Measurements from ENCODE around the gene S100A1. TPM values are rescaled to one million over a fixed set of nuclear protein-coding genes. Genes with fewer than 3 reads are reported as not detected.

S100A1 gene
- total and polyA plus RNA-seq, 2 of the 13 experiments (the other 11 are each of a cell fraction or from before 2014, with no cell fraction given), result 120 to 251 TPM

DNA sequence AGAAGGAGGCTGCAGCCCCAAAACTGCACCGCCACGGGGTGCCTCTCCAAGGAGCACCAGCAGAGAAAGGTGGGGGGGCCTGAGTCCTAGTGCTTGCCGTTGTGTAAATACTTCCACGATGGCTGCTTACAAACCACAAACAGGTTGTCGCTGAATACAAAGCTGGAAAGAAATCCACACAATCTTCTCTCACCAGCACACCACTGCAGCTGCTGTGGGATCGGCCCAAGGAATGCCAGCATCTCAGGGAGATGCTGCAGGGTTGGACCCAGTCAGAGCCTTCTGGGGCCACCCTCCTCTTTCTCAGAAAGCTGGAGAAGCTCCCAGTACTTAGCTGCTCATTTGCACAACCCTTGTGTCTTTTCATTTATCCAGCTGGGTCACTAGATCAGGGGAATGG is 9.1 kb upstream of the S100A1 start:
- Histone ChIP-seq H3K4me2 (ENCODE audit: low read depth, low read length) (no peak overlapping the region), H3K36me3 (replicated peaks in 1 of 2; ENCODE audit: control insufficient read depth in 1 of 2, insufficient read depth in 2 of 2, low read length in 2 of 2) (peaks cover 1 to 3% of the 10 kb centered on the region in 2 experiments; a peak in 1 of 5 replicates), H3K79me2 (ENCODE audit: insufficient read depth, low read length) (no peaks in the 10 kb centered on the region), H3K27ac (ENCODE audit: extremely low read length, insufficient read depth, low read length) (no peak overlapping the region), H3K9ac (ENCODE audit: insufficient read depth, low read depth, low read length) (no peak overlapping the region), H3K9me3 (ENCODE audit: low read length) (no peaks in the 10 kb centered on the region), H3K4me1 (ENCODE audit: insufficient read depth, low read length) (peaks cover 31% of the 10 kb centered on the region), H4K20me1 (ENCODE audit: insufficient read depth, low read length) (no peaks in the 10 kb centered on the region), H2AFZ (ENCODE audit: low read length) (no peak overlapping the region), H3K27me3 (ENCODE audit: control insufficient read depth in 1 of 2, insufficient read depth in 2 of 2, low read length in 2 of 2) (no peaks in the 10 kb centered on the region), H3K4me3 (replicated peaks in 1 of 3; ENCODE audit: insufficient read depth in 1 of 3, low read depth in 2 of 3, low read length in 3 of 3) (no peak overlapping the region)
- CTCF ChIA-PET (ENCODE audit: low intra/inter-chr PET ratio, low total read pairs), result no interaction called here
- BruUV-seq (replicated peaks), result no TSS peak
- in situ Hi-C loops (cut with HindIII; ENCODE audit: extremely low pct_ligation_motif_present, low pct_unique_long_range_greater_than_20kb) (no loop called here), intact Hi-C loops (cut with micrococcal nuclease; ENCODE audit: unreplicated experiment) (no loop called here)
- DNase-seq (ENCODE audit: low spot score) (no peak), FAIRE-seq (no peak), ATAC-seq (no peak)
- POLR2A ChIA-PET, result interaction anchor here (1.2 to 15.2 kb wide), 4 partner anchors 8 to 15 kb away, joined by 3 to 390 read pairs (median 9); partner anchors contain the start of genes CHTOP, S100A13, S100A14 and S100A16
- 89% methylated on average over 4 of the region's 6 CpGs for WGBS (ENCODE audit: low lambda C conversion rate)
- TF ChIP-seq, protein P1, sequence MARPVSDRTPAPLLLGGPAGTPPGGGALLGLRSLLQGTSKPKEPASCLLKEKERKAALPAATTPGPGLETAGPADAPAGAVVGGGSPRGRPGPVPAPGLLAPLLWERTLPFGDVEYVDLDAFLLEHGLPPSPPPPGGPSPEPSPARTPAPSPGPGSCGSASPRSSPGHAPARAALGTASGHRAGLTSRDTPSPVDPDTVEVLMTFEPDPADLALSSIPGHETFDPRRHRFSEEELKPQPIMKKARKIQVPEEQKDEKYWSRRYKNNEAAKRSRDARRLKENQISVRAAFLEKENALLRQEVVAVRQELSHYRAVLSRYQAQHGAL (CRISPR knock-in tag; IDR thresholded peaks at IDR 0.05; ENCODE audit: not compliant biosample characterization), result no peak
- TF ChIP-seq ZNF670 (CRISPR knock-in tag; IDR thresholded peaks at IDR 0.05; ENCODE audit: borderline replicate concordance) (no peak), ZNF746 (CRISPR knock-in tag; IDR thresholded peaks at IDR 0.05) (no peak), ZFX (CRISPR knock-in tag; IDR thresholded peaks at IDR 0.05; ENCODE audit: low read depth) (no peak), ZNF484 (CRISPR knock-in tag; IDR thresholded peaks at IDR 0.05; ENCODE audit: borderline replicate concordance, low read depth) (no peak), ZNF274 (CRISPR knock-in tag; IDR thresholded peaks at IDR 0.05) (no peak), MYC (CRISPR knock-in tag; IDR thresholded peaks at IDR 0.05; ENCODE audit: borderline replicate concordance) (no peak), USF2 (IDR thresholded peaks at IDR 0.05; ENCODE audit: low read depth, low read length) (no peak), USF2 (CRISPR knock-in tag; IDR thresholded peaks at IDR 0.05; ENCODE audit: borderline replicate concordance) (no peak), ZNF33A (CRISPR knock-in tag; IDR thresholded peaks at IDR 0.05; ENCODE audit: borderline replicate concordance) (no peak), ISX (CRISPR knock-in tag; conservative IDR thresholded peaks at IDR 0.05) (no peak), ZNF292 (CRISPR knock-in tag; IDR thresholded peaks at IDR 0.05; ENCODE audit: borderline replicate concordance, low read depth) (no peak)
- TF ChIP-seq, protein P2, sequence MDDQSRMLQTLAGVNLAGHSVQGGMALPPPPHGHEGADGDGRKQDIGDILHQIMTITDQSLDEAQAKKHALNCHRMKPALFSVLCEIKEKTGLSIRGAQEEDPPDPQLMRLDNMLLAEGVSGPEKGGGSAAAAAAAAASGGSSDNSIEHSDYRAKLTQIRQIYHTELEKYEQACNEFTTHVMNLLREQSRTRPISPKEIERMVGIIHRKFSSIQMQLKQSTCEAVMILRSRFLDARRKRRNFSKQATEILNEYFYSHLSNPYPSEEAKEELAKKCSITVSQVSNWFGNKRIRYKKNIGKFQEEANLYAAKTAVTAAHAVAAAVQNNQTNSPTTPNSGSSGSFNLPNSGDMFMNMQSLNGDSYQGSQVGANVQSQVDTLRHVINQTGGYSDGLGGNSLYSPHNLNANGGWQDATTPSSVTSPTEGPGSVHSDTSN (CRISPR knock-in tag; IDR thresholded peaks at IDR 0.05; ENCODE audit: borderline replicate concordance), result no peak
- TF ChIP-seq, protein P3, sequence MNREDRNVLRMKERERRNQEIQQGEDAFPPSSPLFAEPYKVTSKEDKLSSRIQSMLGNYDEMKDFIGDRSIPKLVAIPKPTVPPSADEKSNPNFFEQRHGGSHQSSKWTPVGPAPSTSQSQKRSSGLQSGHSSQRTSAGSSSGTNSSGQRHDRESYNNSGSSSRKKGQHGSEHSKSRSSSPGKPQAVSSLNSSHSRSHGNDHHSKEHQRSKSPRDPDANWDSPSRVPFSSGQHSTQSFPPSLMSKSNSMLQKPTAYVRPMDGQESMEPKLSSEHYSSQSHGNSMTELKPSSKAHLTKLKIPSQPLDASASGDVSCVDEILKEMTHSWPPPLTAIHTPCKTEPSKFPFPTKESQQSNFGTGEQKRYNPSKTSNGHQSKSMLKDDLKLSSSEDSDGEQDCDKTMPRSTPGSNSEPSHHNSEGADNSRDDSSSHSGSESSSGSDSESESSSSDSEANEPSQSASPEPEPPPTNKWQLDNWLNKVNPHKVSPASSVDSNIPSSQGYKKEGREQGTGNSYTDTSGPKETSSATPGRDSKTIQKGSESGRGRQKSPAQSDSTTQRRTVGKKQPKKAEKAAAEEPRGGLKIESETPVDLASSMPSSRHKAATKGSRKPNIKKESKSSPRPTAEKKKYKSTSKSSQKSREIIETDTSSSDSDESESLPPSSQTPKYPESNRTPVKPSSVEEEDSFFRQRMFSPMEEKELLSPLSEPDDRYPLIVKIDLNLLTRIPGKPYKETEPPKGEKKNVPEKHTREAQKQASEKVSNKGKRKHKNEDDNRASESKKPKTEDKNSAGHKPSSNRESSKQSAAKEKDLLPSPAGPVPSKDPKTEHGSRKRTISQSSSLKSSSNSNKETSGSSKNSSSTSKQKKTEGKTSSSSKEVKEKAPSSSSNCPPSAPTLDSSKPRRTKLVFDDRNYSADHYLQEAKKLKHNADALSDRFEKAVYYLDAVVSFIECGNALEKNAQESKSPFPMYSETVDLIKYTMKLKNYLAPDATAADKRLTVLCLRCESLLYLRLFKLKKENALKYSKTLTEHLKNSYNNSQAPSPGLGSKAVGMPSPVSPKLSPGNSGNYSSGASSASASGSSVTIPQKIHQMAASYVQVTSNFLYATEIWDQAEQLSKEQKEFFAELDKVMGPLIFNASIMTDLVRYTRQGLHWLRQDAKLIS (CRISPR knock-in tag; IDR thresholded peaks at IDR 0.05), result no peak
- TF ChIP-seq, protein P4, sequence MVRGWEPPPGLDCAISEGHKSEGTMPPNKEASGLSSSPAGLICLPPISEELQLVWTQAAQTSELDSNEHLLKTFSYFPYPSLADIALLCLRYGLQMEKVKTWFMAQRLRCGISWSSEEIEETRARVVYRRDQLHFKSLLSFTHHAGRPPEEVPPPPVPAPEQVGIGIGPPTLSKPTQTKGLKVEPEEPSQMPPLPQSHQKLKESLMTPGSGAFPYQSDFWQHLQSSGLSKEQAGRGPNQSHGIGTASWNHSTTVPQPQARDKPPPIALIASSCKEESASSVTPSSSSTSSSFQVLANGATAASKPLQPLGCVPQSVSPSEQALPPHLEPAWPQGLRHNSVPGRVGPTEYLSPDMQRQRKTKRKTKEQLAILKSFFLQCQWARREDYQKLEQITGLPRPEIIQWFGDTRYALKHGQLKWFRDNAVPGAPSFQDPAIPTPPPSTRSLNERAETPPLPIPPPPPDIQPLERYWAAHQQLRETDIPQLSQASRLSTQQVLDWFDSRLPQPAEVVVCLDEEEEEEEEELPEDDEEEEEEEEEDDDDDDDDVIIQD (CRISPR knock-in tag; IDR thresholded peaks at IDR 0.05; ENCODE audit: low read depth), result no peak
